ENCODE data around the gene TADA3. TPM values are rescaled to one million over a fixed set of nuclear protein-coding genes. Genes with fewer than 3 reads are reported as not detected.

The TADA3 gene
- 40.0 TPM for total RNA-seq

DNA sequence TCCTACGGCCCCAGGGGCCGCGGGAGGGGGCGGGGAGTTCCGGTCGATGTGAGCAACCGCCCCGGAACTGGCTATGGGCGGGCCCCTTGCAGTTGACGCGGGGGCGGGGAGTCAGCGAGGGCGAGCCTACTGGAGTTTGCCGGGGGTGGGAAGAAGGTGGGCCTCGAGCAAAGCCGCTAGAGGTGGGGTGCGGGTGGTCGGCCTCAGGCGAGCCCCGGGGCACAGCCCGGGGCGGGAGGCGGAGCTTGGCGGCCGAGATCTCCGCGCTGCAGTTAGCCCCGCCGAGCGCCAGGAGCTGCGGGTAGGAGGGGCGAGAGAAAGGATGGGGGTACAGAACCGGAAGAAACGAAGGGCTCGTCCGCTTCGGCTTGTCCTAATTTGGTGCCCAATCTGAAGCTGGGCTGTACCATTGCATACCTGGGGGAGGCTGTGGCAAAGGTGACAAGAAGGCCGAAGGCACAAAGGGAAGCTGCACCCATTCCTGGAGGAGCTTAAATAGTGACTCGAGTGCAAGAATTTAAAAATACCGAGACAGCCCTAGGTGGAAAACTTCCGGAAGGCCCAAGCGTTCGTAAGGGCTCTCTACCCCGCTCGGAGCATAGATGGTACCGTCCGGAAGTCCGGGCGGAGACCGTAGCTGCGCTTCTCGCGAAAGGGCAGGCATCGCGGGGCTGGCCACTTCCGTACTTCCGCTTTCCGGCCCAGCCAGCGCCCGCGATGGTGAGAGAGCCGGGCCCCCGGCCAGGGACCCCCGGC lies at the start of gene TADA3, which contains the start of gene ARPC4:
Gene TADA3 (minus strand): TSS at position 69 of the 756 bp plus-strand sequence. CDS start 1,007 bp downstream, outside the sequence.
Gene ARPC4 (plus strand): TSS at position 678 of the 756 bp plus-strand sequence. CDS start 40 bp downstream, at position 718.

DNA sequence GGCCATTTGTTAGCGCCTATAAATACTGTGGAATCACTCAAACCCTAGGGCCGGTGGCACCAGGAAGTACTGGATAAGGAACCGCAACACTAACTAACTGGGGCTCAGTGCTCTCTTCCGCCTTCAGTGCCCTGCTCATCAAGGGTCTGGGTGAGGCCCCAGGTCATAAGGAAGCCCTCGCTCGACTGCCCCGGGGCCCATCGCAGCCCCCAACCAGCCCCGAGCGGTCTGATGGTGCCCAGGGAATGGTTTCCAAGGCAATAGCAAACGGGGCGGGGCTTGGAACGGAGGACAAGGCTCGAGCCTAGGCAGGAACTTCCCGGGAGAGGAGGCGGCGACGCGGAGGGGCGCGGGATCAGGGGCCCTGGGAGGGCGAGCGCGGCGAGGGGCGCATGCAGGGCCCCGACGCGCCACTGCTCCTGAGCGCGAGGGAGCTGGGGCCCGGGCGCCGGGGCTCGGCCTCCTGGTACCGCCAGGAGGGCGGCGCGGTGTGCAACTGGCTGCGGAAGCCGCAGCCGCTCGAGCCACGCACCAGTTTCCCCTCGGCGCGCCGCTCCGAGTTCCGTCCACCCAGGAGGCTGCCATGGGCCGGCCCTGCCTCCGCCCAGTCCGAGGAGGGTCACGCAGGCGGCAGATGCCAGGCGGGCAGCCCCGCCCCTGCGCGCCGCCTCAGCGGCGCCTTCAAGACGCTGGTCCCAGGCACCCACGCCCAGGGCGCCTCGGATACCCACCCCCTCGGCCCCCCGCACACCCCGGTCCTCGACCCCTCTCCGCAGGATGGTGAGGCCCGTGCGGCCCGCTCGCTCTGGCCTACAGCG lies 17.6 kb upstream of the TADA3 start, which contains the start of gene TTLL3:
Gene TTLL3 (plus strand): TSS at position 648 of the 818 bp plus-strand sequence. CDS start 400 bp downstream, outside the sequence.

DNA sequence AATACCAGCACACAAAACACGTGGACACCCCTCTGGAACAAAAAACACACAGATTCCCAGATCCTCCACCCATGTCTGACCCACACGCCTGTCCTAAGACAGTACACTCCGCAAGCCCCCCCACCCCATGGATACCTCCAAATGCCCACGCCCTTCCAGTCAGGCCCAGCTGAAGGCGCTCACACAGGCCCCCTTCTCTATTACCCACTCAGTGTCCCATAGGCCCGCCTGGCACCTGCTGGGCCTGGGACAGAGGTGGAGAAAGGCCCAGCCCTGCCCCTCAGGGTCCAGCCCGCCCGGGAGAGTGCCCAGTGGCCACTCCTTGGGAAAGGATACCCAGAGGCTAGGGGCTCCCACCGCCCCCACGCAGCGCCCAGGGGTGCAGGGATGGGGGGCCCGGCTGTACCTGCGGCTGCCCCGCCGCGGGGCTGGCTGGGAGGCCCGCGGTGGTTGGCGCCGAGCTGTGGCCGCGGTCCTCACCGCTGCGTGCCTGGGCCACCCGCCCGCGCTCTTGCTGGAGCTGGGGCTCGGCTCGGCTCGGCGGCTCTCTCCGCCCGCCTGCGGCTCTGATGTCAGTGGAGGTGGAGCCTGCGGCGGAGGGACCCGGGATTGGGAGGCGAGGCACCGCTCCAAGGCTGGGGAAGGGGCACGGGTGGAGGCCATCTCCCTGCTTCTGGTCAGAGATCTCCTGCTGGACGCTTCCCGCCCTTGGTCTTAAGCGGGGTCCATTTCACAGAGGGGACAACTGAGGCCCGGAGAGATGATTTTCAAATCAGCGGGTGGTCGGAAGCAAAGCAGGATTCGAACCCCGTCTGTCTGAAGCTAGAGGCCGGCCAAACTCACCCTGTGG lies 22.6 kb downstream of the TADA3 start, which contains the start of gene CAMK1:
Gene CAMK1 (minus strand): TSS at position 522 of the 850 bp plus-strand sequence. CDS start 2,198 bp downstream, outside the sequence.

GRCh38 chr3:9749645-9750555 lies 42.4 kb downstream of the TADA3 start, which contains the start of gene OGG1:
Gene OGG1 (plus strand): TSS chr3:9749952. CDS start chr3:9750287, 335 bp downstream.

DNA sequence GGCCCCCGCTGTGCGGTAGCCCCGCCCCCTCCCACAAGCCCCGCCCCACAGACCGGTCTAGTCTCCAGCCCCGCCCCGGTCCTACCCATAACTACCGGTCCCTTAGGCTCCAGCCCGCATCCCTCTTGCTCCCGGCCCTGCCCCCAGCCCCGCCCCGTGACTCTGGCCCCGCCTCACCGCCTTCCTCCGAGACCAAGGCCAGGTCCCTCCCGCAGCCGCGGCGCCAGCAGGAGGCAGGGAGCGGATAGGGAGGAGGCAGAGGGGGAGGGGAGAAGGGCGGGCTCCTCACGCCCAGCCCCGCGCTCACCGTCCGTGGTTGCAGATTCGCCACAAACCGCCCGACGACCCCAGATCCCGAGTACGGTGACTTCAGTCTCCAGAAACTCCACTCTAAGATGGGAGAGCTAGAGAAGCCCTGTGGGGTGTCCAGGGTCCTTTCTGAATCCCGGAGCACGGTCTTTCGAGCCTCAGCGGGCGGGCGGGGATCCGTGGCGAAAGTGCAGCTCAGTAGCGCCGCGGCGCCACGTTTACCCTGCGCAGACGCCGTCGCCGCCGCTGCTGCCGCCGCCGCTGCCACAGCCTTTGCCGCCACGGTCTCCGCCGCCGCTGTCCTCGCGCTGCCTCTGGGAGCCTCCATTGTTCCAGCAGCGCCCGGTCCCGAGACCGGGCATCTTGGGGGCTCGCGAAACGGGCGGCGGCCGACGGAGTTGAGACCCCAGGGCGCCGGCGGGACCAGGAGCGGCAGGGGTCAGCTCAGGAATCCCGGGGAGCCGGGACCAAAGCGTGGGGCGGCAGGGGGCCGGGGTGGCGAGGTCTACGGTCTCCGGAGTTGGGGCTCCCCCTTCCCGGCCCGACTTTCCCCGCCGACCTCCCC lies 60.8 kb downstream of the TADA3 start, which contains the start of gene BRPF1:
Gene BRPF1 (plus strand): TSS at position 530 of the 874 bp plus-strand sequence. CDS start 2,406 bp downstream, outside the sequence.

Other genes starting within 250 kb of the TADA3 start
- not detected for gene LHFPL4, start 238.7 kb downstream of the TADA3 start, total RNA-seq
- gene MTMR14, start 143.0 kb downstream of the TADA3 start, total RNA-seq: 29.8 TPM
- gene CPNE9, start 88.6 kb downstream of the TADA3 start, total RNA-seq: 0.23 TPM
- 17.2 TPM for gene BRPF1, start 60.7 kb downstream of the TADA3 start, total RNA-seq
- gene OGG1, start 42.5 kb downstream of the TADA3 start, total RNA-seq: 33.7 TPM
- gene CAMK1, start 22.5 kb downstream of the TADA3 start, total RNA-seq: 29.7 TPM
- gene ARPC4, start 609 bp upstream of the TADA3 start, total RNA-seq: 103 TPM
- gene TTLL3, start 17.8 kb upstream of the TADA3 start, total RNA-seq: 70.1 TPM
- gene RPUSD3, start 51.5 kb upstream of the TADA3 start, total RNA-seq: 24.3 TPM
- 0.18 TPM for gene CIDEC, start 87.8 kb upstream of the TADA3 start, total RNA-seq
- 24.0 TPM for gene JAGN1, start 98.1 kb upstream of the TADA3 start, total RNA-seq
- 4.0 TPM for gene IL17RE, start 110.4 kb upstream of the TADA3 start, total RNA-seq
- 46.5 TPM for gene IL17RC, start 124.6 kb upstream of the TADA3 start, total RNA-seq
- gene CRELD1, start 141.4 kb upstream of the TADA3 start, total RNA-seq: 43.0 TPM
- gene PRRT3, start 159.9 kb upstream of the TADA3 start, total RNA-seq: 3.3 TPM
- 40.9 TPM for gene EMC3, start 194.4 kb upstream of the TADA3 start, total RNA-seq
- 14.9 TPM for gene FANCD2, start 234.0 kb upstream of the TADA3 start, total RNA-seq